B cell (primary cell): ENCODE data around the gene PCNX4. TPM values are rescaled to one million over a fixed set of nuclear protein-coding genes. Genes with fewer than 3 reads are reported as not detected.

Experiments
- ATAC-seq: fragments of 200-7000 bp; cut with Tn5 transposase; one replicate; pipeline ENCODE4 v1.10.0; 2021; ENCODE audit warnings: low read depth, mild to moderate bottlenecking, moderate number of reproducible peaks, moderate library complexity
- CTCF ChIA-PET: fragments of 350-600 bp; sonication (Branson Sonifier 250); formaldehyde crosslinking; loops from one replicate; lab custom pipeline; 2021; ENCODE audit warnings: antibody characterized with exemption, inconsistent platforms; lab: Charles Lee
- POLR2A ChIA-PET: fragments of 350-600 bp; sonication (Branson Sonifier 250); formaldehyde crosslinking; loops from one replicate; lab custom pipeline; 2021; ENCODE audit warnings: antibody characterized with exemption; lab: Charles Lee
- DNase-seq: peaks from one replicate; pipeline ENCODE4 v3.0.0; 2013
- H2AFZ ChIP-seq: 2 replicates; pipeline ENCODE4 v1.6.1; 2012; ENCODE audit warnings: mild to moderate bottlenecking, low read depth, low read length; ENCODE audit not compliant: insufficient read depth, poor library complexity, severe bottlenecking
- H3K27ac ChIP-seq, 2 donors: 1 replicate in 1 of 2; 2 replicates in 1 of 2; pipeline ENCODE4 v1.5.1; 2012 to 2013; ENCODE audit warnings: low read length in 2 of 2, mild to moderate bottlenecking in 2 of 2, moderate library complexity in 1 of 2
- H3K27me3 ChIP-seq, 4 experiments: fragments of 200-600 bp in 1 of 4; sonication (generic) in 1 of 4; replicated peaks in 1 of 4; 1 replicate in 2 of 4; 2 replicates in 2 of 4; pipeline versions ENCODE4 v1.6.1 to v1.7.0; 2013 to 2016; ENCODE audit warnings: low read length in 3 of 4, mild to moderate bottlenecking in 2 of 4, mixed read lengths in 1 of 4, moderate library complexity in 1 of 4; ENCODE audit not compliant: insufficient read depth in 4 of 4, control insufficient read depth in 3 of 4; ENCODE audit errors: control extremely low read depth in 1 of 4
- H3K36me3 ChIP-seq, 2 experiments: replicated peaks in 1 of 2; 1 replicate in 1 of 2; 2 replicates in 1 of 2; pipeline versions ENCODE4 v1.6.1 to v1.7.1; 2013; ENCODE audit warnings: low read length in 1 of 2; ENCODE audit not compliant: insufficient read depth in 2 of 2, control insufficient read depth in 1 of 2; ENCODE audit errors: control extremely low read depth in 1 of 2, extremely low read depth in 1 of 2
- H3K4me1 ChIP-seq, 2 donors: fragments of 200-600 bp in 1 of 2; sonication (generic) in 1 of 2; 1 replicate in 1 of 2; 2 replicates in 1 of 2; pipeline versions ENCODE4 v1.5.1 to v1.6.1; 2013 to 2017; ENCODE audit warnings: low read length in 2 of 2; ENCODE audit not compliant: control insufficient read depth in 2 of 2, insufficient read depth in 2 of 2
- H3K4me2 ChIP-seq: replicated peaks from 2 replicates; pipeline ENCODE3; 2012; ENCODE audit warnings: mild to moderate bottlenecking, low read depth, low read length; ENCODE audit not compliant: poor library complexity, severe bottlenecking
- H3K4me3 ChIP-seq, 5 experiments: fragments of 200-600 bp in 1 of 5; sonication (generic) in 1 of 5; 1 replicate in 3 of 5; 2 replicates in 2 of 5; pipeline versions ENCODE4 v1.5.1 to v1.7.0; 2011 to 2016; ENCODE audit warnings: low read length in 4 of 5, mild to moderate bottlenecking in 4 of 5, low read depth in 2 of 5, control low read depth in 1 of 5, moderate library complexity in 1 of 5; ENCODE audit not compliant: insufficient read depth in 1 of 5; ENCODE audit errors: control extremely low read depth in 1 of 5, extremely low read depth in 1 of 5
- H3K79me2 ChIP-seq: fragments of 200-600 bp; sonication (generic); one replicate; pipeline ENCODE4 v1.6.0; 2016; ENCODE audit warnings: low read length; ENCODE audit not compliant: control insufficient read depth, insufficient read depth
- H3K9ac ChIP-seq: fragments of 200-600 bp; sonication (generic); 2 replicates; pipeline ENCODE4 v1.6.1; 2017; ENCODE audit warnings: mild to moderate bottlenecking, low read length, moderate library complexity
- H3K9me3 ChIP-seq, 3 donors: one replicate each; pipeline versions ENCODE4 v1.6.1 to v1.7.1; 2013; ENCODE audit warnings: low read length in 2 of 3; ENCODE audit not compliant: control insufficient read depth in 2 of 3, insufficient read depth in 1 of 3; ENCODE audit errors: control extremely low read depth in 1 of 3
- H4K20me1 ChIP-seq: 2 replicates; pipeline ENCODE4 v1.6.0; 2012; ENCODE audit warnings: mild to moderate bottlenecking, low read length; ENCODE audit not compliant: insufficient read depth, control insufficient read depth, poor library complexity, severe bottlenecking
- H3K27ac Mint-ChIP-seq: one replicate; pipeline ENCODE4 v1.8.0; 2021; ENCODE audit warnings: mixed read lengths
- H3K27me3 Mint-ChIP-seq: one replicate; pipeline ENCODE4 v1.8.0; 2021; ENCODE audit warnings: mixed read lengths
- H3K4me1 Mint-ChIP-seq: one replicate; pipeline ENCODE4 v1.8.0; 2021; ENCODE audit warnings: mixed read lengths
- H3K4me3 Mint-ChIP-seq: one replicate; pipeline ENCODE4 v1.8.0; 2021; ENCODE audit warnings: mixed read lengths
- H3K9me3 Mint-ChIP-seq: one replicate; pipeline ENCODE4 v1.8.0; 2022; ENCODE audit warnings: mixed read lengths; ENCODE audit not compliant: insufficient read depth
- EZH2 ChIP-seq: IDR thresholded peaks from 2 replicates; pipeline ENCODE4 v1.6.1; 2012; ENCODE audit warnings: borderline replicate concordance, low read depth, mild to moderate bottlenecking, moderate library complexity, low read length; ENCODE audit not compliant: insufficient read depth, poor library complexity, severe bottlenecking
- WGBS: methylation state at CpG from one replicate; pipeline ENCODE4 v1.1.5; 2013; ENCODE audit warnings: missing lambda C conversion rate; ENCODE audit not compliant: insufficient coverage; 5-methylcytosine and 5-hydroxymethylcytosine counted together
- intact Hi-C: fragments of 100-400 bp; cut with micrococcal nuclease; formaldehyde crosslinking; loops from one replicate; pipeline ENCODE4 v1.10.0; 2022
- polyA plus RNA-seq: library from polyadenylated mRNA; depleted of rRNA; stranded (reverse); fragments of >200 nt; gene quantifications from 2 replicates; pipeline ENCODE4 v1.2.3, GENCODE V29; 2012
- total RNA-seq, 2 donors: library from RNA; stranded (reverse); fragments of 120-200 nt in 1 of 2; gene quantifications; 1 replicate in 1 of 2; 2 replicates in 1 of 2; pipeline versions ENCODE4 v1.2.3 to v1.2.4, GENCODE V29; 2013 to 2022
- TF ChIP-seq, protein P1 (sequence below): fragments of 200-600 bp; IDR thresholded peaks from one replicate; pipeline ENCODE4 v1.8.0; 2022; ENCODE audit warnings: antibody characterized with exemption, mild to moderate bottlenecking

The PCNX4 gene
- total and polyA plus RNA-seq, 2 donors (not counting 1 experiment from before 2014, with no cell fraction given) = 17.8 to 53.4 TPM

DNA sequence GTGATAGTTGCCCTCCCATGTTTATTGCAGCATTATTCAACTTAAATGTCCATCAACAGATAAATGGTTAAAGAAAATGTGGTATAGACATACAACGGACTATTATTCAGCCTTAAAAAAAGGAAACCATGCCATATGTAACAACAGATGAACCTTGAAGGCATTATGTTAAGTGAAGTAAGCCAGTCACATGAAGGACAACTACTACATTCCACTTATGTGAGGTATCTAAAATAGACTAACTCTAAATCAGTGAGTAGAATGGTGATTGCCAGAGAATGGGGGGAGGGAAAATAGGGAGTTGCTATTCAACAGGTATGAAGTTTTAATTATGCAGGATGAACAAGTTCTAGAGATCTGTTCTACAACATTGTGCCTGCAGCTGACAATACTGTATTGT, 10.1 kb downstream of the PCNX4 start:
- H3K27ac ChIP-seq = no peak overlapping the region
- TF ChIP-seq, protein P1, sequence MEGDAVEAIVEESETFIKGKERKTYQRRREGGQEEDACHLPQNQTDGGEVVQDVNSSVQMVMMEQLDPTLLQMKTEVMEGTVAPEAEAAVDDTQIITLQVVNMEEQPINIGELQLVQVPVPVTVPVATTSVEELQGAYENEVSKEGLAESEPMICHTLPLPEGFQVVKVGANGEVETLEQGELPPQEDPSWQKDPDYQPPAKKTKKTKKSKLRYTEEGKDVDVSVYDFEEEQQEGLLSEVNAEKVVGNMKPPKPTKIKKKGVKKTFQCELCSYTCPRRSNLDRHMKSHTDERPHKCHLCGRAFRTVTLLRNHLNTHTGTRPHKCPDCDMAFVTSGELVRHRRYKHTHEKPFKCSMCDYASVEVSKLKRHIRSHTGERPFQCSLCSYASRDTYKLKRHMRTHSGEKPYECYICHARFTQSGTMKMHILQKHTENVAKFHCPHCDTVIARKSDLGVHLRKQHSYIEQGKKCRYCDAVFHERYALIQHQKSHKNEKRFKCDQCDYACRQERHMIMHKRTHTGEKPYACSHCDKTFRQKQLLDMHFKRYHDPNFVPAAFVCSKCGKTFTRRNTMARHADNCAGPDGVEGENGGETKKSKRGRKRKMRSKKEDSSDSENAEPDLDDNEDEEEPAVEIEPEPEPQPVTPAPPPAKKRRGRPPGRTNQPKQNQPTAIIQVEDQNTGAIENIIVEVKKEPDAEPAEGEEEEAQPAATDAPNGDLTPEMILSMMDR = no peak
- TF ChIP-seq EZH2 = no peak
- peaks cover 3% of the 10 kb centered on the region for H3K9me3 Mint-ChIP-seq
- DNase-seq = no peak
- no peak for ATAC-seq
- H2AFZ ChIP-seq = no peak overlapping the region
- intact Hi-C loops = no loop called here
- H3K27me3 ChIP-seq = no peaks in the 10 kb centered on the region
- H3K4me3 Mint-ChIP-seq = no peak overlapping the region
- no peaks in the 10 kb centered on the region for H3K4me1 ChIP-seq
- peaks cover 60% of the 10 kb centered on the region for H3K79me2 ChIP-seq
- H3K9me3 ChIP-seq = peaks cover 2 to 5% (median 2%) of the 10 kb centered on the region in 3 donors
- H3K9ac ChIP-seq = no peak overlapping the region
- WGBS = no CpG with 5 or more reads among the region's 1 CpG
- H3K4me1 Mint-ChIP-seq = peaks cover 29% of the 10 kb centered on the region
- H3K4me2 ChIP-seq = no peak overlapping the region
- H3K27me3 Mint-ChIP-seq = no peaks in the 10 kb centered on the region
- peaks cover 0 to 4% of the 10 kb centered on the region in 2 experiments for H3K36me3 ChIP-seq
- ChIA-PET POLR2A (no interaction called here), CTCF (no interaction called here)
- no peak overlapping the region for H3K27ac Mint-ChIP-seq
- H4K20me1 ChIP-seq = no peaks in the 10 kb centered on the region
- no peak overlapping the region for H3K4me3 ChIP-seq

DNA sequence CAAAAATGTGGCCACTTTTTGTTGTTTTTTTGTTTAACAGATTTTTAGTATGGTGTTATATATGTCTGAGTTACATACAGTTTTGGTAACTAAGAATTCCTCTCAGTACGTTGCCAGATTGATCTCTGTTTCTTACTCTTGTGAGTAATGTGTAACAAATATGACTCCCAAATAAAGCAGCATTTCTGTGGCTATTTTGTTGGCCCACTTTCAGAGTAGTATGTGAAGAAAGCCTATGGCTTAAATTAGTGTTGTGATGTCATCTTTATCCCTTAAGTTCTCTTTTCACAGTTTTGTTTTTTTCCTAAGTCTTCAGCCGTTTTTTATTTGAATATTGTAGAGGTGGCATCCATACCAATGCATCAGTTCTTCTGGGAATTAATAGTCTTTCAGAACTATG, 10.7 kb downstream of the PCNX4 start:
- Histone ChIP-seq H3K27ac (no peak overlapping the region), H4K20me1 (no peaks in the 10 kb centered on the region), H3K4me1 (no peaks in the 10 kb centered on the region), H2AFZ (no peak overlapping the region), H3K9ac (no peak overlapping the region), H3K9me3 (peaks cover 2 to 5% (median 2%) of the 10 kb centered on the region in 3 donors), H3K27me3 (no peaks in the 10 kb centered on the region), H3K4me2 (no peak overlapping the region), H3K79me2 (peaks cover 56% of the 10 kb centered on the region), H3K36me3 (peaks cover 0 to 4% of the 10 kb centered on the region in 2 experiments), H3K4me3 (no peak overlapping the region)
- ATAC-seq (no peak), DNase-seq (no peak)
- WGBS = no CpG with 5 or more reads among the region's 2 CpGs
- H3K27me3 Mint-ChIP-seq = no peaks in the 10 kb centered on the region
- H3K9me3 Mint-ChIP-seq = peaks cover 3% of the 10 kb centered on the region
- ChIA-PET POLR2A (no interaction called here), CTCF (no interaction called here)
- H3K4me3 Mint-ChIP-seq = no peak overlapping the region
- intact Hi-C loops = no loop called here
- no peak for TF ChIP-seq EZH2
- no peak overlapping the region for H3K27ac Mint-ChIP-seq
- peaks cover 29% of the 10 kb centered on the region for H3K4me1 Mint-ChIP-seq
